GM13977 (cell line): ENCODE data around the gene THRB.
"Not testable (repeated sequence)": the region's sequence is repeated elsewhere in the genome, so short reads cannot be mapped to it uniquely, and the experiment has no call there.

Experiments used
- DNase-seq: peaks from one replicate; pipeline ENCODE4 v3.0.0; 2012; ENCODE audit warnings: low spot score
- in situ Hi-C: fragments of 300-500 bp; cut with MboI; formaldehyde crosslinking; loops from one replicate; pipeline ENCODE4 v1.12.0; 2022; ENCODE audit warnings: low sequenced_read_pairs, low pct_unique_long_range_greater_than_20kb, mixed read lengths, inconsistent platforms; ENCODE audit not compliant: unreplicated experiment
- TF ChIP-seq, protein P1 (sequence below): IDR thresholded peaks from 2 replicates; pipeline ENCODE4 v1.5.1; 2012; ENCODE audit warnings: mild to moderate bottlenecking, control low read depth; ENCODE audit not compliant: insufficient read depth; ENCODE audit errors: extremely low read depth, missing control alignments

Gene THRB

GRCh38 chr3:24434651-24435050 is 60.0 kb downstream of the THRB start:
- in situ Hi-C loops = no loop called here
- no peak for DNase-seq
- TF ChIP-seq, protein P1, sequence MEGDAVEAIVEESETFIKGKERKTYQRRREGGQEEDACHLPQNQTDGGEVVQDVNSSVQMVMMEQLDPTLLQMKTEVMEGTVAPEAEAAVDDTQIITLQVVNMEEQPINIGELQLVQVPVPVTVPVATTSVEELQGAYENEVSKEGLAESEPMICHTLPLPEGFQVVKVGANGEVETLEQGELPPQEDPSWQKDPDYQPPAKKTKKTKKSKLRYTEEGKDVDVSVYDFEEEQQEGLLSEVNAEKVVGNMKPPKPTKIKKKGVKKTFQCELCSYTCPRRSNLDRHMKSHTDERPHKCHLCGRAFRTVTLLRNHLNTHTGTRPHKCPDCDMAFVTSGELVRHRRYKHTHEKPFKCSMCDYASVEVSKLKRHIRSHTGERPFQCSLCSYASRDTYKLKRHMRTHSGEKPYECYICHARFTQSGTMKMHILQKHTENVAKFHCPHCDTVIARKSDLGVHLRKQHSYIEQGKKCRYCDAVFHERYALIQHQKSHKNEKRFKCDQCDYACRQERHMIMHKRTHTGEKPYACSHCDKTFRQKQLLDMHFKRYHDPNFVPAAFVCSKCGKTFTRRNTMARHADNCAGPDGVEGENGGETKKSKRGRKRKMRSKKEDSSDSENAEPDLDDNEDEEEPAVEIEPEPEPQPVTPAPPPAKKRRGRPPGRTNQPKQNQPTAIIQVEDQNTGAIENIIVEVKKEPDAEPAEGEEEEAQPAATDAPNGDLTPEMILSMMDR = no peak

DNA sequence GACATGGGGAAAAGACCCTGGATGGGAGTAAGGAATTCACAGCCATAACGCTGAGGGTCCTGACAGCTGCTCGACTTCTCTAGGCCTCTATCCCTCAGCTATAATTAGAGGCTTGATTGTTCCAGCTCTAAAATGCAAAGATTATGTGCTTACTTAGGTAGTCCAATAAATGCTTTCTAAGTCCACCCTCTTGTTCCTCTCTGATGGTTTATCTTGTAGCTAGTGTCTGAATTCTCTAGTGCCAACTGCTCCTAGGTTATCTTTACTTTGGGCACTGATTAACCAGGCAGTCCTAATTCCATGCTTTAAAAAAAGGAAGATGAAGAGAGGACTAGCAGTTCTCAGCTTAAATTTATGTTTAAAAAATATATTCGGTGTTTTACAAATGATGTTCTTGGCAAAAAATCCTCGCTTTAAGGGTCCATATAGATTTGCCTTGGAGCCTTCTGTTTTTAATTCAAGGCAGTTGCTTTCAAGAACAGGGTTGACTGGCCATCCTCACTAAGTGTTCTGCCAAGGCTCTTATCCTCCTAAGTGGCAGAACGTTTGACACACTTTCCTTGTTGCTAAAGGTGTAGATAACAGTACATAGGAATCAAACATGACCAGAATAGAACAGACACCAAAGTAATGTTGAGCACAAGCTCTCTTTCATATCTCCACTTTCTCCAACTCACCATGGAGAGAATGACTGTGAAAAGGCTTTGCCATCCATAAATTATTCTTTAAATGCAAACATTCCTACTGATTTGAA is 60.6 kb downstream of the THRB start:
- TF ChIP-seq, protein P1 = no peak
- no peak for DNase-seq
- in situ Hi-C loops = no loop called here

DNA sequence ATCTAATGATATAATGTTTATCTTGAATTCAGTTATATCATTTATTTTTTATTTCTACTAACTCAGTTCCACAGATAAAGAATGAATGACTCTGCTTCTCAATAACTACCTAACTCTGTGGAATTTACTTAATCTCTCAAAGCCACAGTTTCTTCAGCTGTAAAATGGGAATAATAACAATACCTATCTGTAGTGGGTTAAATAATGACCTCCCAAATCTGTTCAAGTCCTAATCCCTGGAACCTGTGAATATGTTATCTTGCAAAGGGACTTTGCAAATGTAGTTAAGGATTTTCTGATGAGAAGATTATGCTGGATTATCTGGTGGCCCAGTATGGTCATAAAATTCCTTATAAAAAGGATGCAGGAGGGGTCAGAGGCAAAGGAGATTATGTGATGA is 61.7 kb downstream of the THRB start:
- in situ Hi-C loops = no loop called here
- no peak for DNase-seq
- TF ChIP-seq, protein P1 = no peak

- no peak for DNase-seq
- in situ Hi-C loops = no loop called here
Observed at GRCh38 chr3:24428481-24428880, 66.2 kb downstream of the THRB start.

GRCh38 chr3:24426896-24427295 is 67.8 kb downstream of the THRB start:
- DNase-seq = no peak
- in situ Hi-C loops = no loop called here
- TF ChIP-seq, protein P1 = no peak

More at GRCh38 chr3:24428481-24428880, 66.2 kb downstream of the THRB start:
- TF ChIP-seq, protein P1 = no peak

DNA sequence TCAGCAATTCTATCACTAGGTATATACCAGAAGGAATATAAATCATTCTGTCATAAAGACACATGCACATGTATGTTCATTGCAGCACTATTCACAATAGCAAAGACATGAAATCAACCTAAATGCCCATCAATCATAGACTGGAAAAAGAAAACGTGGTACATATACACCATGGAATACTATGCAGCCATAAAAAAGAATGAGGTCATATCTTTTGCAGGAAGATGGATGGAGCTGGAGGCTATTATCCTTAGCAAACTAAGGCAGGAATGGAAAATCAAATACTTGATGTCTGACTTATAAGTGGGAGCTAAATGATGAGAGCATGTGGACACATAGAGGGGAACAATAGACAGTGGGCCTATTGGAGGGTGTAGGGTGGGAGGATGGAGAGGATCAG is 73.8 kb downstream of the THRB start:
- DNase-seq, in situ Hi-C loops: not testable (repeated sequence)

GRCh38 chr3:24420224-24420623 is 74.4 kb downstream of the THRB start:
- no peak for DNase-seq
- in situ Hi-C loops = no loop called here
- TF ChIP-seq, protein P1 = no peak
